GM12878 (cell line): ENCODE results near the gene RHCG. TPM values are rescaled to one million over a fixed set of nuclear protein-coding genes. Genes with fewer than 3 reads are reported as not detected.
A peak's percentile ranks its signal among the peaks of the same experiment; 100 is the strongest.

Experiments used
- ATAC-seq: fragments of 200-7000 bp; cut with Tn5 transposase; 3 replicates; pipeline ENCODE4 v1.9.1; 2020; ENCODE audit warnings: mild to moderate bottlenecking, moderate library complexity
- BruUV-seq: library from RNA; stranded (reverse); fragments of 400-500 nt; replicated peaks from 2 replicates; lab custom pipeline; 2021; lab: Mats Ljungman, UMichigan
- CTCF ChIA-PET: fragments of 300-600 bp; sonication (Branson Sonifier 250); formaldehyde crosslinking; extraction: SDS; loops from one replicate; lab custom pipeline; 2021; ENCODE audit warnings: inconsistent platforms; lab: Yijun Ruan, JAX
- POLR2A ChIA-PET: fragments of 350-600 bp; formaldehyde crosslinking; extraction: SDS; loops from one replicate; lab custom pipeline; 2021; ENCODE audit warnings: inconsistent platforms; lab: Charles Lee
- RAD21 ChIA-PET: fragments of 300-600 bp; sonication (Branson Sonifier 250); formaldehyde crosslinking; loops from one replicate; lab custom pipeline; 2023; ENCODE audit warnings: antibody characterized with exemption; ENCODE audit not compliant: unreplicated experiment; lab: Charles Lee
- SMC1A ChIA-PET: fragments of 300-600 bp; sonication (Branson Sonifier 250); formaldehyde crosslinking; loops from one replicate; lab custom pipeline; 2023; ENCODE audit not compliant: unreplicated experiment, uncharacterized antibody; lab: Charles Lee
- DNase-seq: peaks from one replicate; pipeline ENCODE4 v3.0.0-alpha.2; 2011; ENCODE audit warnings: low read depth, low spot score
- FAIRE-seq: peaks from 3 replicates; lab custom pipeline; 2011; peaks lifted over from hg19 to GRCh38; lab: Jason Lieb, UNC
- H2AFZ ChIP-seq: 2 replicates; pipeline ENCODE4 v1.6.0; 2011; ENCODE audit warnings: low read depth, low read length, control low read depth; ENCODE audit not compliant: control insufficient read depth
- H3K27ac ChIP-seq: 2 replicates; pipeline ENCODE4 v1.5.1; 2011; ENCODE audit warnings: control low read depth; ENCODE audit not compliant: control insufficient read depth, insufficient read depth
- H3K27me3 ChIP-seq, 2 experiments: replicated peaks in 1 of 2; 2 replicates each; pipeline versions ENCODE4 v1.6.0 to v1.6.1; 2011; ENCODE audit warnings: low read length in 1 of 2; ENCODE audit not compliant: control insufficient read depth in 2 of 2, insufficient read depth in 2 of 2
- H3K36me3 ChIP-seq, 2 experiments: 2 replicates each; pipeline ENCODE4 v1.5.1; 2011; ENCODE audit warnings: low read length in 1 of 2; ENCODE audit not compliant: control insufficient read depth in 2 of 2, insufficient read depth in 2 of 2
- H3K4me1 ChIP-seq: 2 replicates; pipeline ENCODE4 v1.6.1; 2011; ENCODE audit warnings: mild to moderate bottlenecking, low read length, moderate library complexity, mixed read lengths; ENCODE audit not compliant: control insufficient read depth, insufficient read depth
- H3K4me2 ChIP-seq: 2 replicates; pipeline ENCODE4 v1.6.0; 2011; ENCODE audit warnings: control low read depth; ENCODE audit not compliant: control insufficient read depth, insufficient read depth
- H3K4me3 ChIP-seq: fragments of 200-600 bp; sonication (generic); 2 replicates; pipeline ENCODE4 v1.5.1; 2016
- H3K79me2 ChIP-seq: 2 replicates; pipeline ENCODE4 v1.6.0; 2011; ENCODE audit warnings: low read length; ENCODE audit not compliant: control insufficient read depth, insufficient read depth
- H3K9ac ChIP-seq: 2 replicates; pipeline ENCODE4 v1.8.0; 2011; ENCODE audit warnings: low read length, control low read depth, mixed read lengths; ENCODE audit not compliant: control insufficient read depth, insufficient read depth
- H3K9me3 ChIP-seq: replicated peaks from 3 replicates; pipeline ENCODE4 v1.5.1; 2011; ENCODE audit warnings: mild to moderate bottlenecking, low read length; ENCODE audit not compliant: control insufficient read depth, insufficient read depth
- H4K20me1 ChIP-seq: 2 replicates; pipeline ENCODE4 v1.6.0; 2011; ENCODE audit not compliant: control insufficient read depth, insufficient read depth
- E4F1 ChIP-seq: fragments of 450-650 bp; IDR thresholded peaks from 2 replicates; pipeline ENCODE4 v1.6.1; 2018; ENCODE audit warnings: borderline replicate concordance, mild to moderate bottlenecking; ENCODE audit not compliant: partially characterized antibody
- EED ChIP-seq: sonication (generic); IDR thresholded peaks from 2 replicates; pipeline ENCODE4 v1.6.1; 2016; ENCODE audit warnings: antibody characterized with exemption, low read depth
- IRF3 ChIP-seq: fragments of 450-650 bp; IDR thresholded peaks from 2 replicates; pipeline ENCODE4 v1.6.1; 2014; ENCODE audit warnings: mild to moderate bottlenecking
- KLF5 ChIP-seq: fragments of 450-650 bp; IDR thresholded peaks from 2 replicates; pipeline ENCODE4 v1.6.1; 2014; ENCODE audit warnings: mild to moderate bottlenecking; ENCODE audit not compliant: partially characterized antibody
- NR2C1 ChIP-seq: fragments of 450-650 bp; IDR thresholded peaks from 2 replicates; pipeline ENCODE4 v1.6.1; 2017; ENCODE audit warnings: antibody characterized with exemption, mild to moderate bottlenecking, moderate library complexity
- NR2F1 ChIP-seq: fragments of 450-650 bp; conservative IDR thresholded peaks from 2 replicates; pipeline ENCODE4 v1.6.1; 2017; ENCODE audit warnings: mild to moderate bottlenecking
- PML ChIP-seq: IDR thresholded peaks from 2 replicates; pipeline ENCODE4 v1.6.1; 2012; ENCODE audit warnings: low read length, inconsistent platforms
- PRDM15 ChIP-seq: fragments of 450-650 bp; formaldehyde crosslinking; IDR thresholded peaks from 2 replicates; pipeline ENCODE4 v1.4.0; 2020; ENCODE audit warnings: mild to moderate bottlenecking, moderate library complexity
- RELA ChIP-seq: fragments of 450-650 bp; IDR thresholded peaks from 2 replicates; pipeline ENCODE4 v1.8.0; 2014; ENCODE audit warnings: borderline replicate concordance; ENCODE audit not compliant: partially characterized antibody
- RUNX3 ChIP-seq: IDR thresholded peaks from 2 replicates; pipeline ENCODE4 v1.6.1; 2012; ENCODE audit warnings: low read length, inconsistent platforms
- WGBS: methylation state at CpG from one replicate; pipeline ENCODE4 v1.1.6; 2016; ENCODE audit warnings: low lambda C conversion rate; ENCODE audit not compliant: insufficient replicate concordance, insufficient coverage; ENCODE audit errors: missing lambda C conversion rate; 5-methylcytosine and 5-hydroxymethylcytosine counted together
- in situ Hi-C: fragments of 300-500 bp; cut with MboI; formaldehyde crosslinking; loops from 9 replicates; pipeline ENCODE4 v1.14.3; 2018; ENCODE audit warnings: mixed read lengths
- intact Hi-C: fragments of 100-400 bp; cut with micrococcal nuclease; formaldehyde crosslinking; loops from one replicate; pipeline ENCODE4 v1.14.2; 2022; ENCODE audit not compliant: unreplicated experiment
- polyA plus RNA-seq, 11 experiments: library from polyadenylated mRNA; depleted of rRNA in 4 of 11; unstranded in 6 of 11; stranded (reverse) in 5 of 11; fragments of >200 nt; fragmentation: Nextera tagmentation in 4 of 11; fragmentation: Illumina TruSeq in 1 of 11; extraction: Ambion mirVana in 4 of 11; extraction: Trizol in 1 of 11; gene quantifications; 1 replicate in 1 of 11; 2 replicates in 10 of 11; pipeline versions ENCODE4 v1.2.1 to v1.2.3, GENCODE V29; 2011 to 2016; ENCODE audit warnings: inconsistent platforms in 2 of 11, missing spikeins in 2 of 11, low read depth in 1 of 11
- total RNA-seq, 4 experiments: library from RNA; depleted of rRNA in 3 of 4; stranded (reverse); fragments of >200 nt in 3 of 4; fragmentation: Illumina TruSeq in 1 of 4; extraction: Trizol in 1 of 4; gene quantifications; 2 replicates each; pipeline versions ENCODE4 v1.2.1 to v1.2.3, GENCODE V29; 2013 to 2021

Gene RHCG
- total and polyA plus RNA-seq, 10 of the 15 experiments (the other 5 are each of a cell fraction or from before 2014, with no cell fraction given), result 0.05 to 0.11 TPM; not detected in 8

GRCh38 chr15:89430530-89431341 lies 65.6 kb downstream of the RHCG start (continued):
- TF ChIP-seq NR2F1, result peak; percentile 42; the same call in 1 of the 2 replicates

GRCh38 chr15:89429986-89430385 lies 66.4 kb downstream of the RHCG start:
- in situ Hi-C loops, result loop anchor here (5.0 kb wide), 1 partner anchor 68 kb away; no protein-coding TSS in a partner anchor
- no TSS peak for BruUV-seq
- no peak for FAIRE-seq
- Histone ChIP-seq H3K36me3 (no peaks in the 10 kb centered on the region), H4K20me1 (no peaks in the 10 kb centered on the region), H3K9ac (no peak overlapping the region), H2AFZ (no peak overlapping the region), H3K4me1 (peaks cover 2% of the 10 kb centered on the region; the same call in 1 of the 2 replicates), H3K27ac (no peak overlapping the region), H3K4me2 (no peak overlapping the region), H3K9me3 (no peaks in the 10 kb centered on the region), H3K27me3 (no peaks in the 10 kb centered on the region), H3K79me2 (no peaks in the 10 kb centered on the region), H3K4me3 (no peak overlapping the region)
- DNase-seq, result no peak
- RAD21 ChIA-PET, result interaction anchor here (0.6 to 1.4 kb wide), 8 partner anchors 12 to 223 kb away, joined by 3 to 26 read pairs (median 4); no protein-coding TSS in a partner anchor
- intact Hi-C loops, result loop anchor here (1.0 kb wide), 1 partner anchor 72 kb away; no protein-coding TSS in a partner anchor
- POLR2A ChIA-PET, result interaction anchor here (0.9 kb wide), 1 partner anchor 11 kb away, joined by 3 read pairs; no protein-coding TSS in a partner anchor
- no peak; the same call in 2 of the 3 replicates for ATAC-seq
- SMC1A ChIA-PET, result interaction anchor here (0.6 to 1.4 kb wide), 10 partner anchors 9 to 98 kb away, joined by 3 to 21 read pairs (median 5); no protein-coding TSS in a partner anchor
- 28% methylated on average over 2 of the region's 2 CpGs for WGBS
- CTCF ChIA-PET, result interaction anchor here (0.6 to 6.5 kb wide), 34 partner anchors 9 to 224 kb away, joined by 3 to 94 read pairs (median 4); partner anchors contain the start of genes POLG and TICRR
- no peak for TF ChIP-seq IRF3
- no peak for TF ChIP-seq E4F1
- no peak for TF ChIP-seq RUNX3
- TF ChIP-seq PRDM15 (CRISPR knock-in tag), result no peak
- TF ChIP-seq PML, result no peak
- TF ChIP-seq EED, result no peak
- TF ChIP-seq KLF5, result no peak
- TF ChIP-seq NR2C1, result no peak
- no peak for TF ChIP-seq RELA
